H1 (cell line): ENCODE results near the gene AGT. TPM values are rescaled to one million over a fixed set of nuclear protein-coding genes. Genes with fewer than 3 reads are reported as not detected.

Source experiments
- ASH2L ChIP-seq: fragments of 200-600, 300-600 bp; sonication (generic); IDR thresholded peaks from one replicate; pipeline ENCODE4 v1.7.1; 2017; ENCODE audit warnings: low read length
- SP1 ChIP-seq: IDR thresholded peaks from 2 replicates; pipeline ENCODE4 v1.6.1; 2011; ENCODE audit warnings: low read depth, low read length
- polyA plus RNA-seq, 7 experiments: library from polyadenylated mRNA; depleted of rRNA in 3 of 7; stranded (reverse) in 5 of 7; unstranded in 2 of 7; fragments of >200 nt in 5 of 7; fragments of 200-250 nt in 2 of 7; gene quantifications; 1 replicate in 5 of 7; 2 replicates in 1 of 7; 4 replicates in 1 of 7; pipeline versions ENCODE4 v1.2.1 to v1.2.3, GENCODE V29; 2011 to 2013; ENCODE audit warnings: missing spikeins in 2 of 7, mixed read lengths in 2 of 7
- total RNA-seq: library from RNA; stranded (reverse); fragmentation: NEBNext Ultra II Directional; extraction: Animal tissue kit (Norgen Biotek cat#: 25700); gene quantifications from 2 replicates; pipeline ENCODE4 v1.2.1, GENCODE V29; 2021
- TF ChIP-seq, protein P1 (sequence below): IDR thresholded peaks from 2 replicates; pipeline ENCODE4 v1.6.1; 2012; ENCODE audit warnings: low read length, inconsistent platforms

AGT gene
- total and polyA plus RNA-seq, 2 of the 8 experiments (the other 6 are each of a cell fraction or from before 2014, with no cell fraction given), result 0.20 TPM; not detected in 1

DNA sequence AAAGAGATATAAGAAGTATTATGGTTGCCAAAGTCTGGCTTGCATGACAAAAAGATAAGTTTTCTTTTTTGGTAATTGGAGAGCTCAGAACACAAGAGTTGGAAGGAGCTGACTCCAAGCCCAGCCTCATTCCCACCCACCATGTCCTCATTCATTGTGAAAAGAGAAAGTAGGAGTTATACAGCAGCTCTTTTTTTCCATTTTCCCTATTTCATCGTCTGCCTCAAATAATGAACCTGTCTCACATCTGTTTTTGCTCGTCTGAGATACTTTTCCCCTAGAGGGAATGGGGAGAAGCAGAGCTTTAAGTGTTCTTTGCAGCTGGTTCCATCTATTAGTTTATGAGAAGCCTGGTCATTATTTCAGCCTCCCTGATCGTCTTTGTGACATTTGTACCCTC lies 34.7 kb downstream of the AGT start (continued):
- TF ChIP-seq, protein P1, sequence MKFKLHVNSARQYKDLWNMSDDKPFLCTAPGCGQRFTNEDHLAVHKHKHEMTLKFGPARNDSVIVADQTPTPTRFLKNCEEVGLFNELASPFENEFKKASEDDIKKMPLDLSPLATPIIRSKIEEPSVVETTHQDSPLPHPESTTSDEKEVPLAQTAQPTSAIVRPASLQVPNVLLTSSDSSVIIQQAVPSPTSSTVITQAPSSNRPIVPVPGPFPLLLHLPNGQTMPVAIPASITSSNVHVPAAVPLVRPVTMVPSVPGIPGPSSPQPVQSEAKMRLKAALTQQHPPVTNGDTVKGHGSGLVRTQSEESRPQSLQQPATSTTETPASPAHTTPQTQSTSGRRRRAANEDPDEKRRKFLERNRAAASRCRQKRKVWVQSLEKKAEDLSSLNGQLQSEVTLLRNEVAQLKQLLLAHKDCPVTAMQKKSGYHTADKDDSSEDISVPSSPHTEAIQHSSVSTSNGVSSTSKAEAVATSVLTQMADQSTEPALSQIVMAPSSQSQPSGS, result no peak
- no peak for TF ChIP-seq ASH2L
- no peak for TF ChIP-seq SP1
